GM21825 (cell line): ENCODE measurements around the gene PACSIN2.

Experiments
- ATAC-seq: cut with Tn5 transposase; IDR thresholded peaks from one replicate; pipeline ENCODE4 v1.9.1; 2021; ENCODE audit warnings: mild to moderate bottlenecking, moderate library complexity; ENCODE audit not compliant: unreplicated experiment

Gene PACSIN2

GRCh38 chr22:42831712-42832111, 183.2 kb downstream of the PACSIN2 start:
- no peak for ATAC-seq

GRCh38 chr22:42830161-42830560, 184.8 kb downstream of the PACSIN2 start:
- ATAC-seq, result no peak

DNA sequence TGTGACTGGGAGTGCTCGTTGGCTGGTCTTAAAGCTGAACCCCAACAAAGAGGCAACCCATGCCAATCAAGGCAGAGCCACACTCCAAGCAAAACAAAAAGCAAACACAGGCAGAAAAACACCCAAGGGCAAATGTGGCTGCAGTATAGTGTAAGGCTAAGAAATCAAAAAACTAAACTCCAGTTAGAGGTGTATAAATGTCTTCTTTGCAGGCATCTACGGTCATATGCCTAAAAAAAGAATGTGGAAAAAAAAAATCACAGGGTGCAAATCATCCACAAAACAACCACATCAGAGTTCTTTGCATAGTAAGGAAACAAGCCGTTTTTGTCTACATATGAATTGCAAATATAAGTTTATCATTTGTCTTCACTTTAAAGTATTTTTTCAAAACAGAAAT, 185.6 kb downstream of the PACSIN2 start:
- no peak for ATAC-seq

- no peak for ATAC-seq
Measured at GRCh38 chr22:42825796-42826195, 189.2 kb downstream of the PACSIN2 start.

DNA sequence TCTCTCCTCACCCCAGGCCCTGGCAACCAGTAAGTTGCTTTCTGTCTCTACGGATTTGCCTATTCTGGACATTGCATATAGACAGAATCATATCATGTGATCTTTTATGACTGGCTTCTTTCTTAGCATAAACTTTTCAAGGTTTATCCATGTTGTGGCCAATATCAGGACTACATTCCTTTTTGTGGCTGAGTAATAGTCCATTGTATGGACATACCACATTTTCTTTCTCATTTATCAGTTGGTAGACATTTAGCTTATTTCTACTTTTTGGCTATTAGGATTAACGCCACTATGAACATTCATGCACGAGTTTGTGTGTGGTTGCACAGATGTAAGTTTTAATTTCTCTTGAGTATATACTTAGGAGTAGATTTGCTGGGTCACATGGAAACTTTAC, 193.6 kb downstream of the PACSIN2 start:
- ATAC-seq, result no peak

GRCh38 chr22:42820045-42820763, 194.7 kb downstream of the PACSIN2 start:
- no peak for ATAC-seq
